ENCODE measurements around the gene FGF22. TPM values are rescaled to one million over a fixed set of nuclear protein-coding genes. Genes with fewer than 3 reads are reported as not detected.

The FGF22 gene
- total and polyA plus RNA-seq, 2 of the 13 experiments (the other 11 are each of a cell fraction or from before 2014, with no cell fraction given) = 0.24 TPM; not detected in 1

DNA sequence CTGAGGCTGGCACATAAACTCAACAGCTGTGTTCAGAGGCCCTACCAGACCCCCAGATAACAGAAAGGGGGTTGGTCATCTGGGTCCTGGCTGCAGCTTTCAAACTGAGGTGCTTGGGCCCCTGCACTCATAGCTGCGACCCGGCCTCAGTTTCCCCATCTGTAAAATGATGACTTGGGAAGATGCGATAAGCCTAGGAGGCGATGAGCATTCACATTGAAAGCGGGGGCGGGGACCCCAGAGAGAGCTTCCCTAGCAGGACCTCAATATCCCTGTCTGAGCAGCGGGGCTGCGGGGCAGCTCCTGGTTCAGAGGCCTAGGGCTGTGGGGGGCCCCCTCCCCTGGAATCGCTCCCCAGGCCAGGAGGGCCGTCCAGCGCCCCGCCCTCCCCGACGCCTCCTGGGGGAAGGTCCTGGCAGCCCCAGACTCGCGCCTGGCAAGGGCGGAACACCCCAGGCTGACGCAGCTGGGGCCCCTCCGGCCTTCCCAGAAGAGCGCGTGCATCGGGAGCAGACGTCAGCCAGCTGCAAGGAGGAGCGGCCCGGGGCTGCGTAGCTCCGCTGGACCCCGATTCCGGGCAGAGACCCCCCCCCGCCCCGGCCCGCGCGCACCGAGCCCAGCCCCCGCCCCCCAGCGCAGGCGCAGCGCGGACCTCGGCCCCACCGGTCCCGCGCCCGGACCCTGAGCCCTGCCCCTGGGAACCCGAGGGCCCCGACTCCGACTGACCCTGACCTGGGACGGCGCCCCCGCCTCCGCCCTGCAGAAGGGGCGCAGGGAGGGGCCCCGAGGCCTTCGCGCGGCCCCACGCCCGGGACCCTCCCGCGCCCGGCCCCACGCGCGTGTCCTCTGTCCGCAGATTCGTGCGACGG lies 40.0 kb downstream of the FGF22 start (continued):
- TF ChIP-seq LCORL (IDR thresholded peaks at IDR 0.05) = no peak
- peak; percentile 56 for TF ChIP-seq LCORL (CRISPR knock-in tag; IDR thresholded peaks at IDR 0.05)
- TF ChIP-seq, protein P1, sequence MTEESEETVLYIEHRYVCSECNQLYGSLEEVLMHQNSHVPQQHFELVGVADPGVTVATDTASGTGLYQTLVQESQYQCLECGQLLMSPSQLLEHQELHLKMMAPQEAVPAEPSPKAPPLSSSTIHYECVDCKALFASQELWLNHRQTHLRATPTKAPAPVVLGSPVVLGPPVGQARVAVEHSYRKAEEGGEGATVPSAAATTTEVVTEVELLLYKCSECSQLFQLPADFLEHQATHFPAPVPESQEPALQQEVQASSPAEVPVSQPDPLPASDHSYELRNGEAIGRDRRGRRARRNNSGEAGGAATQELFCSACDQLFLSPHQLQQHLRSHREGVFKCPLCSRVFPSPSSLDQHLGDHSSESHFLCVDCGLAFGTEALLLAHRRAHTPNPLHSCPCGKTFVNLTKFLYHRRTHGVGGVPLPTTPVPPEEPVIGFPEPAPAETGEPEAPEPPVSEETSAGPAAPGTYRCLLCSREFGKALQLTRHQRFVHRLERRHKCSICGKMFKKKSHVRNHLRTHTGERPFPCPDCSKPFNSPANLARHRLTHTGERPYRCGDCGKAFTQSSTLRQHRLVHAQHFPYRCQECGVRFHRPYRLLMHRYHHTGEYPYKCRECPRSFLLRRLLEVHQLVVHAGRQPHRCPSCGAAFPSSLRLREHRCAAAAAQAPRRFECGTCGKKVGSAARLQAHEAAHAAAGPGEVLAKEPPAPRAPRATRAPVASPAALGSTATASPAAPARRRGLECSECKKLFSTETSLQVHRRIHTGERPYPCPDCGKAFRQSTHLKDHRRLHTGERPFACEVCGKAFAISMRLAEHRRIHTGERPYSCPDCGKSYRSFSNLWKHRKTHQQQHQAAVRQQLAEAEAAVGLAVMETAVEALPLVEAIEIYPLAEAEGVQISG (CRISPR knock-in tag; IDR thresholded peaks at IDR 0.05) = no peak; the same call in 1 of the 2 replicates
- no peak for TF ChIP-seq ZNF557 (CRISPR knock-in tag; IDR thresholded peaks at IDR 0.05)
- no peak for TF ChIP-seq ARID2 (CRISPR knock-in tag; IDR thresholded peaks at IDR 0.05; ENCODE audit: borderline replicate concordance)
- no peak for TF ChIP-seq SP2 (CRISPR knock-in tag; IDR thresholded peaks at IDR 0.05)
- TF ChIP-seq ZBTB8A (CRISPR knock-in tag; IDR thresholded peaks at IDR 0.05; ENCODE audit: borderline replicate concordance, low read depth) = no peak
- no peak for TF ChIP-seq IKZF1 (IDR thresholded peaks at IDR 0.05)
- no peak for TF ChIP-seq ZNF543 (CRISPR knock-in tag; IDR thresholded peaks at IDR 0.05)
- no peak for TF ChIP-seq SMARCC2 (IDR thresholded peaks at IDR 0.05)
- no peak for TF ChIP-seq XRCC5 (optimal IDR thresholded peaks at IDR 0.05; ENCODE audit: low read length)
- TF ChIP-seq MXI1 (IDR thresholded peaks at IDR 0.05; ENCODE audit: borderline replicate concordance, low read depth, low read length) = no peak
- TF ChIP-seq MBD4 (IDR thresholded peaks at IDR 0.05; ENCODE audit: borderline replicate concordance, low read length) = no peak
- TF ChIP-seq, protein P2, sequence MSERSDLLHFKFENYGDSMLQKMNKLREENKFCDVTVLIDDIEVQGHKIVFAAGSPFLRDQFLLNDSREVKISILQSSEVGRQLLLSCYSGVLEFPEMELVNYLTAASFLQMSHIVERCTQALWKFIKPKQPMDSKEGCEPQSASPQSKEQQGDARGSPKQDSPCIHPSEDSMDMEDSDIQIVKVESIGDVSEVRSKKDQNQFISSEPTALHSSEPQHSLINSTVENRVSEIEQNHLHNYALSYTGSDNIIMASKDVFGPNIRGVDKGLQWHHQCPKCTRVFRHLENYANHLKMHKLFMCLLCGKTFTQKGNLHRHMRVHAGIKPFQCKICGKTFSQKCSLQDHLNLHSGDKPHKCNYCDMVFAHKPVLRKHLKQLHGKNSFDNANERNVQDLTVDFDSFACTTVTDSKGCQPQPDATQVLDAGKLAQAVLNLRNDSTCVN (CRISPR knock-in tag; IDR thresholded peaks at IDR 0.05; ENCODE audit: borderline replicate concordance) = no peak
- no peak for TF ChIP-seq SIN3B (IDR thresholded peaks at IDR 0.05; ENCODE audit: low read length)
- TF ChIP-seq, protein P3, sequence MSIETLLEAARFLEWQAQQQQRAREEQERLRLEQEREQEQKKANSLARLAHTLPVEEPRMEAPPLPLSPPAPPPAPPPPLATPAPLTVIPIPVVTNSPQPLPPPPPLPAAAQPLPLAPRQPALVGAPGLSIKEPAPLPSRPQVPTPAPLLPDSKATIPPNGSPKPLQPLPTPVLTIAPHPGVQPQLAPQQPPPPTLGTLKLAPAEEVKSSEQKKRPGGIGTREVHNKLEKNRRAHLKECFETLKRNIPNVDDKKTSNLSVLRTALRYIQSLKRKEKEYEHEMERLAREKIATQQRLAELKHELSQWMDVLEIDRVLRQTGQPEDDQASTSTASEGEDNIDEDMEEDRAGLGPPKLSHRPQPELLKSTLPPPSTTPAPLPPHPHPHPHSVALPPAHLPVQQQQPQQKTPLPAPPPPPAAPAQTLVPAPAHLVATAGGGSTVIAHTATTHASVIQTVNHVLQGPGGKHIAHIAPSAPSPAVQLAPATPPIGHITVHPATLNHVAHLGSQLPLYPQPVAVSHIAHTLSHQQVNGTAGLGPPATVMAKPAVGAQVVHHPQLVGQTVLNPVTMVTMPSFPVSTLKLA (IDR thresholded peaks at IDR 0.05) = no peak
- no peak for TF ChIP-seq ZNF234 (CRISPR knock-in tag; conservative IDR thresholded peaks at IDR 0.05)
- TF ChIP-seq MED8 (CRISPR knock-in tag; IDR thresholded peaks at IDR 0.05; ENCODE audit: insufficient replicate concordance) = no peak
- no peak for TF ChIP-seq PAF1 (CRISPR knock-in tag; IDR thresholded peaks at IDR 0.05)
